ENCODE data around the gene LGR5. TPM values are rescaled to one million over a fixed set of nuclear protein-coding genes. Genes with fewer than 3 reads are reported as not detected.

Gene LGR5
- polyA plus RNA-seq, 1 donor (not counting 4 experiments of a cell fraction or from before 2014, with no cell fraction given): 0.05 TPM

GRCh38 chr12:71449373-71450070 lies 9.9 kb downstream of the LGR5 start:
- Histone ChIP-seq H3K79me2 (ENCODE audit: control insufficient read depth, insufficient read depth, low read length) (no peaks in the 10 kb centered on the region), H3K4me3 (ENCODE audit: control insufficient read depth in 2 of 3, extremely low read depth in 1 of 3, insufficient read depth in 2 of 3, low read depth in 1 of 3, low read length in 3 of 3) (no peak overlapping the region), H3K9me1 (ENCODE audit: control insufficient read depth, extremely low read depth, insufficient read depth, low read length) (no peaks in the 10 kb centered on the region), H3K9ac (ENCODE audit: control insufficient read depth, extremely low read depth, insufficient read depth, low read length) (no peak overlapping the region), H3K4me2 (ENCODE audit: control insufficient read depth, extremely low read depth, insufficient read depth, low read depth, low read length) (no peak overlapping the region), H3K27ac (ENCODE audit: control insufficient read depth, insufficient read depth, low read length) (no peak overlapping the region), H4K20me1 (ENCODE audit: control insufficient read depth, extremely low read depth, insufficient read depth, low read length) (no peaks in the 10 kb centered on the region), H3K36me3 (ENCODE audit: control insufficient read depth in 2 of 2, extremely low read depth in 1 of 2, insufficient read depth in 2 of 2, low read length in 2 of 2) (no peaks in the 10 kb centered on the region), H3K27me3 (ENCODE audit: control insufficient read depth, extremely low read depth, insufficient read depth, low read length) (peaks cover 20% of the 10 kb centered on the region), H3K9me3 (ENCODE audit: control insufficient read depth, low read depth, low read length) (no peaks in the 10 kb centered on the region), H2AFZ (ENCODE audit: control insufficient read depth, low read length) (no peak overlapping the region), H3K4me1 (ENCODE audit: control insufficient read depth, extremely low read depth, insufficient read depth, low read length) (no peaks in the 10 kb centered on the region)
- dilution Hi-C loops (cut with MboI; ENCODE audit: extremely low pct_ligation_motif_present, low sequenced_read_pairs): no loop called here
- TF ChIP-seq CTCF (optimal IDR thresholded peaks at IDR 0.05 in 1 of 3, IDR thresholded peaks at IDR 0.05 in 1 of 3, conservative IDR thresholded peaks at IDR 0.05 in 1 of 3; ENCODE audit: extremely low read depth in 1 of 3, insufficient read depth in 2 of 3, low read length in 3 of 3): no peak
- no peak for TF ChIP-seq EZH2 (IDR thresholded peaks at IDR 0.05; ENCODE audit: low read length)
- FAIRE-seq: no peak
- DNase-seq (ENCODE audit: low read depth, low spot score): no peak

DNA sequence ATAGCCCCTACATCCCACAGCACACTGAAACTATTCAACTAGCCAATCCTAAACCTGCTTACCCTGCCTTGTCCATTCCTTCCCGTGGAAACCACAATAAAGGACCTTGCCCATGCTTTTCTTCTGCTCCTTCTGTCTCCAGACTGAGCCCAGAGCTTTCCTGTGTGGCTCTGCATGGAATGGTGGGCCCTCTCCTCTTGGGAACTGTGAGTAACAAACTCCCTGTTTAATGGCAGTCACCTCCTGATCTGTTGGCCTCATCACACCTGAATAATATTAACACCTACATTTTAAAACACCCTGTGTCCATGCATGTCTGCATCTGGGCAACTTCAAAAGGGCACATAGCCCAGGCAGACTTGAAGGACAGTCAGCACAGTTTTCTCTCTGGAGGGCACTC lies 12.4 kb downstream of the LGR5 start:
- peaks cover 19% of the 10 kb centered on the region for H3K27me3 ChIP-seq (ENCODE audit: control insufficient read depth, extremely low read depth, insufficient read depth, low read length)
- H2AFZ ChIP-seq (ENCODE audit: control insufficient read depth, low read length): no peak overlapping the region
- H3K4me2 ChIP-seq (ENCODE audit: control insufficient read depth, extremely low read depth, insufficient read depth, low read depth, low read length): no peak overlapping the region
- no peaks in the 10 kb centered on the region for H3K4me1 ChIP-seq (ENCODE audit: control insufficient read depth, extremely low read depth, insufficient read depth, low read length)
- no peaks in the 10 kb centered on the region for H3K9me1 ChIP-seq (ENCODE audit: control insufficient read depth, extremely low read depth, insufficient read depth, low read length)
- no peak overlapping the region for H3K27ac ChIP-seq (ENCODE audit: control insufficient read depth, insufficient read depth, low read length)
- H3K9me3 ChIP-seq (ENCODE audit: control insufficient read depth, low read depth, low read length): no peaks in the 10 kb centered on the region
- TF ChIP-seq EZH2 (IDR thresholded peaks at IDR 0.05; ENCODE audit: low read length): no peak
- no peak for TF ChIP-seq CTCF (optimal IDR thresholded peaks at IDR 0.05 in 1 of 3, IDR thresholded peaks at IDR 0.05 in 1 of 3, conservative IDR thresholded peaks at IDR 0.05 in 1 of 3; ENCODE audit: extremely low read depth in 1 of 3, insufficient read depth in 2 of 3, low read length in 3 of 3)
- no peak overlapping the region for H3K4me3 ChIP-seq (ENCODE audit: control insufficient read depth in 2 of 3, extremely low read depth in 1 of 3, insufficient read depth in 2 of 3, low read depth in 1 of 3, low read length in 3 of 3)
- FAIRE-seq (no peak), DNase-seq (ENCODE audit: low read depth, low spot score) (no peak)
- H4K20me1 ChIP-seq (ENCODE audit: control insufficient read depth, extremely low read depth, insufficient read depth, low read length): no peaks in the 10 kb centered on the region
- H3K36me3 ChIP-seq (ENCODE audit: control insufficient read depth in 2 of 2, extremely low read depth in 1 of 2, insufficient read depth in 2 of 2, low read length in 2 of 2): no peaks in the 10 kb centered on the region
- dilution Hi-C loops (cut with MboI; ENCODE audit: extremely low pct_ligation_motif_present, low sequenced_read_pairs): no loop called here
- H3K79me2 ChIP-seq (ENCODE audit: control insufficient read depth, insufficient read depth, low read length): no peaks in the 10 kb centered on the region
- H3K9ac ChIP-seq (ENCODE audit: control insufficient read depth, extremely low read depth, insufficient read depth, low read length): no peak overlapping the region
